DND-41 (cell line): Measurements from ENCODE around the gene MAST4.

Source experiments
- ATAC-seq: fragments of 200-7000 bp; cut with Tn5 transposase; 3 replicates; pipeline ENCODE4 v1.9.1; 2021; ENCODE audit warnings: low read depth; ENCODE audit not compliant: insufficient read depth
- DNase-seq: peaks from one replicate; pipeline ENCODE4 v3.0.0-alpha.2; 2020
- H2AFZ ChIP-seq: 2 replicates; pipeline ENCODE4 v1.6.0; 2012; ENCODE audit warnings: low read depth, low read length
- H3K27ac ChIP-seq: 2 replicates; pipeline ENCODE4 v1.5.1; 2012; ENCODE audit warnings: low read length, inconsistent platforms
- H3K27me3 ChIP-seq: fragments of 200-600 bp; sonication (generic); 2 replicates; pipeline ENCODE4 v1.6.0; 2012; ENCODE audit warnings: low read length, mild to moderate bottlenecking, inconsistent platforms; ENCODE audit not compliant: insufficient read depth, poor library complexity
- H3K36me3 ChIP-seq: 2 replicates; pipeline ENCODE4 v1.5.1; 2012; ENCODE audit warnings: low read length, inconsistent platforms; ENCODE audit not compliant: insufficient read depth
- H3K4me1 ChIP-seq: 2 replicates; pipeline ENCODE4 v1.5.1; 2012; ENCODE audit warnings: mild to moderate bottlenecking, low read length; ENCODE audit not compliant: insufficient read depth
- H3K4me2 ChIP-seq: 2 replicates; pipeline ENCODE4 v1.6.0; 2012; ENCODE audit warnings: mild to moderate bottlenecking, moderate library complexity, low read length, inconsistent platforms; ENCODE audit not compliant: insufficient read depth
- H3K4me3 ChIP-seq, 2 experiments: fragments of 200-600 bp in 1 of 2; shearing (Covaris generic) in 1 of 2; 2 replicates each; pipeline ENCODE4 v1.5.1; 2012 to 2016; ENCODE audit warnings: inconsistent platforms in 2 of 2, low read length in 2 of 2, mild to moderate bottlenecking in 2 of 2, low read depth in 1 of 2, moderate library complexity in 1 of 2
- H3K79me2 ChIP-seq: 2 replicates; pipeline ENCODE4 v1.6.0; 2012; ENCODE audit warnings: low read length, inconsistent platforms; ENCODE audit not compliant: insufficient read depth
- H3K9ac ChIP-seq: 2 replicates; pipeline ENCODE4 v1.6.0; 2012; ENCODE audit warnings: low read depth, mild to moderate bottlenecking, inconsistent platforms, low read length, moderate library complexity
- H3K9me3 ChIP-seq: 2 replicates; pipeline ENCODE4 v1.5.1; 2012; ENCODE audit warnings: low read length, moderate library complexity, mild to moderate bottlenecking, inconsistent platforms; ENCODE audit not compliant: insufficient read depth, severe bottlenecking
- H4K20me1 ChIP-seq: 2 replicates; pipeline ENCODE4 v1.6.0; 2012; ENCODE audit warnings: low read length; ENCODE audit not compliant: insufficient read depth
- CTCF ChIP-seq: IDR thresholded peaks from 2 replicates; pipeline ENCODE4 v1.5.1; 2012; ENCODE audit warnings: borderline replicate concordance, low read length, moderate library complexity, mild to moderate bottlenecking; ENCODE audit not compliant: poor library complexity, severe bottlenecking; ENCODE audit errors: extremely low read depth
- EZH2 ChIP-seq: IDR thresholded peaks from 3 replicates; pipeline ENCODE4 v1.6.1; 2012; ENCODE audit warnings: borderline replicate concordance, low read depth, mild to moderate bottlenecking, moderate library complexity, low read length, inconsistent platforms; ENCODE audit not compliant: severe bottlenecking

The MAST4 gene

GRCh38 chr5:66739951-66740350, 143.8 kb downstream of the MAST4 start:
- TF ChIP-seq CTCF (no peak), EZH2 (no peak)
- no peak overlapping the region for H3K9ac ChIP-seq
- H3K36me3 ChIP-seq = peaks cover 16% of the 10 kb centered on the region
- DNase-seq = no peak
- H3K27ac ChIP-seq = no peak overlapping the region
- peaks cover 2% of the 10 kb centered on the region; the same call in 1 of the 2 replicates for H3K79me2 ChIP-seq
- no peaks in the 10 kb centered on the region for H3K9me3 ChIP-seq
- no peak overlapping the region for H2AFZ ChIP-seq
- H3K4me1 ChIP-seq = no peaks in the 10 kb centered on the region
- no peak for ATAC-seq
- H4K20me1 ChIP-seq = no peaks in the 10 kb centered on the region
- H3K4me3 ChIP-seq = no peak overlapping the region
- no peaks in the 10 kb centered on the region for H3K27me3 ChIP-seq
- H3K4me2 ChIP-seq = no peak overlapping the region

- peaks cover 23% of the 10 kb centered on the region for H3K36me3 ChIP-seq
- H3K27ac ChIP-seq = no peak overlapping the region
- TF ChIP-seq EZH2 = no peak
- no peak for TF ChIP-seq CTCF
- no peak overlapping the region for H3K9ac ChIP-seq
- H3K4me1 ChIP-seq = no peaks in the 10 kb centered on the region
- no peak overlapping the region for H3K4me2 ChIP-seq
- no peak for DNase-seq
- no peaks in the 10 kb centered on the region for H3K27me3 ChIP-seq
- no peak overlapping the region for H2AFZ ChIP-seq
- H3K9me3 ChIP-seq = no peaks in the 10 kb centered on the region
- H3K4me3 ChIP-seq = no peak overlapping the region
- H3K79me2 ChIP-seq = no peaks in the 10 kb centered on the region
- no peak for ATAC-seq
- H4K20me1 ChIP-seq = no peaks in the 10 kb centered on the region
Measured at GRCh38 chr5:66741394-66741793, 145.2 kb downstream of the MAST4 start.

GRCh38 chr5:66742083-66742895, 146.1 kb downstream of the MAST4 start:
- H3K9ac ChIP-seq = no peak overlapping the region
- peak; percentile 52 for TF ChIP-seq CTCF
- no peak for TF ChIP-seq EZH2
- H2AFZ ChIP-seq = no peak overlapping the region
- H3K9me3 ChIP-seq = no peaks in the 10 kb centered on the region
- no peak overlapping the region for H3K27ac ChIP-seq
- ATAC-seq (no peak), DNase-seq (peak; percentile 26)
- H3K4me3 ChIP-seq = no peak overlapping the region
- H3K4me2 ChIP-seq = no peak overlapping the region
- H3K4me1 ChIP-seq = peaks cover 5% of the 10 kb centered on the region
- H4K20me1 ChIP-seq = no peaks in the 10 kb centered on the region
- H3K36me3 ChIP-seq = peaks cover 23% of the 10 kb centered on the region
- no peaks in the 10 kb centered on the region for H3K27me3 ChIP-seq
- no peaks in the 10 kb centered on the region for H3K79me2 ChIP-seq
